Left ventricle myocardium inferior (tissue), 1 donor: ENCODE results near the gene RAB6A. TPM values are rescaled to one million over a fixed set of nuclear protein-coding genes. Genes with fewer than 3 reads are reported as not detected.
"Not testable (repeated sequence)": the region's sequence is repeated elsewhere in the genome, so short reads cannot be mapped to it uniquely, and the experiment has no call there.

Source experiments
- DNase-seq: peaks from one replicate; pipeline ENCODE4 v3.0.0-alpha.2; 2020
- H3K27ac ChIP-seq: fragments of 200-600 bp; replicated peaks from 2 replicates; pipeline ENCODE4 v1.8.0; 2021
- H3K27me3 ChIP-seq: fragments of 200-600 bp; 2 replicates; pipeline ENCODE4 v1.8.0; 2021; ENCODE audit warnings: low read depth
- H3K36me3 ChIP-seq: fragments of 200-600 bp; 2 replicates; pipeline ENCODE4 v1.8.0; 2021
- H3K4me1 ChIP-seq: fragments of 200-600 bp; 2 replicates; pipeline ENCODE4 v1.8.0; 2021
- H3K4me3 ChIP-seq: fragments of 200-600 bp; 2 replicates; pipeline ENCODE4 v1.8.0; 2021; ENCODE audit warnings: mild to moderate bottlenecking, moderate library complexity
- H3K9me3 ChIP-seq: fragments of 200-600 bp; replicated peaks from 2 replicates; pipeline ENCODE4 v1.8.0; 2021
- CTCF ChIP-seq: fragments of 200-600 bp; IDR thresholded peaks from 2 replicates; pipeline ENCODE4 v1.8.0; 2021; ENCODE audit warnings: antibody characterized with exemption, mild to moderate bottlenecking, borderline replicate concordance
- intact Hi-C: fragments of 100-400 bp; cut with micrococcal nuclease; formaldehyde crosslinking; loops from one replicate; pipeline ENCODE4 v1.11.0; 2022
- total RNA-seq: library from RNA; stranded (reverse); fragmentation: NEBNext Ultra II Directional; extraction: Animal tissue kit (Norgen Biotek cat#: 25700); gene quantifications from one replicate; pipeline ENCODE4 v1.2.1, GENCODE V29; 2021
- donor health status: DM: no; HTN: yes; CAD: no; lungs with severe emphysema.

The RAB6A gene
- total RNA-seq, 1 donor from 2014 or later, result 98.3 TPM

- H3K27ac ChIP-seq, result no peak overlapping the region
- no peak overlapping the region for H3K4me3 ChIP-seq
- TF ChIP-seq CTCF, result no peak
- H3K36me3 ChIP-seq, result no peaks in the 10 kb centered on the region
- peaks cover 29% of the 10 kb centered on the region for H3K4me1 ChIP-seq
- H3K27me3 ChIP-seq, result no peaks in the 10 kb centered on the region
- intact Hi-C loops, result no loop called here
- DNase-seq, result no peak
- no peaks in the 10 kb centered on the region for H3K9me3 ChIP-seq
Measured at GRCh38 chr11:73783483-73784020, 22.7 kb upstream of the RAB6A start.

- intact Hi-C loops, result no loop called here
- TF ChIP-seq CTCF, result no peak
- no peak for DNase-seq
Measured at GRCh38 chr11:73781303-73781702, 20.4 kb upstream of the RAB6A start.

DNA sequence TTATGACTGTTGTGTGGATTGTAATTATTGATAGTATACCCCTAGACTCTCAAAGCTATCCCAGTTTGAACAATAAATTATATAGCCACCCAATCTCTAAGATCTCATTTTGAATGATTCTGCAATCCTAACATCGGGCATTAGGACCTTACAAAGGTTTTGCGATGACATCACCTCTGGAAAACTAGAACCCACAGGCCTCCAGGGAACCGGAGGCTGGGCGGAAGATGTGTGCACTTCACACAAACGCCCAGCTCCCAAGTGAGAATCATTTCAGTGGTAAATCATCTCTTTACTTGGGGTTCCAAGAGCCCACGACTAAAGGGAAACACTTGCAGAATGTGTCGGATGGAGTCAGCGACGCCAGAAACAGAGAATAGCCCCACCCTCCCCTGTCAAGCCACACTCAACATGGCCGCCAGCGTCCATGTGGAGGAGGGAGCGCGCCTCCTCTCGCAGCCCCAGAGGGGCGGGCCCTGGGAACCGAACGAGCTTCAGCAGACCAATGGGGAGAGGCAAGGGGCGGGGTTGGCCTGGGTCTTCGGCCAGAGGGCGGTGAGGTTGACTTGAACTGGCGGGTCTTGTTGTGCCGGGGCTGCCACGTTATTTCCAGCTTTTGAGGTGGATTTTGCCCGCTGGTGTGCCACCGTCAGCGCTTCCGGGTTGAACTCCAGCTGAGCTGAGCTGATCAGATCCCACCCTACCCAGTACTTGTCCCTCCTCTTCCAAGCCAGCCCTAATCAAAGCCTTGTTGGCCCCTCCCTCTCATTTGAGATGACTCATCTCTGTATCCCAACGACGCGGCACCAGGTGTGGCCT, 18.4 kb upstream of the RAB6A start:
- Histone ChIP-seq H3K27me3 (no peaks in the 10 kb centered on the region), H3K4me3 (peak overlapping the region; percentile 68), H3K36me3 (no peaks in the 10 kb centered on the region), H3K27ac (peak overlapping the region; percentile 96), H3K9me3 (no peaks in the 10 kb centered on the region), H3K4me1 (peaks cover 13% of the 10 kb centered on the region)
- DNase-seq, result peak; percentile 99
- intact Hi-C loops, result no loop called here
- no peak for TF ChIP-seq CTCF

More at GRCh38 chr11:73781303-73781702, 20.4 kb upstream of the RAB6A start:
- no peak overlapping the region for H3K4me3 ChIP-seq
- H3K36me3 ChIP-seq, result no peaks in the 10 kb centered on the region
- peaks cover 13% of the 10 kb centered on the region for H3K4me1 ChIP-seq
- no peaks in the 10 kb centered on the region for H3K27me3 ChIP-seq
- H3K27ac ChIP-seq, result no peak overlapping the region
- no peaks in the 10 kb centered on the region for H3K9me3 ChIP-seq

- H3K4me3 ChIP-seq, intact Hi-C loops, DNase-seq, H3K4me1 ChIP-seq, H3K9me3 ChIP-seq, H3K27ac ChIP-seq, H3K36me3 ChIP-seq, H3K27me3 ChIP-seq: not testable (repeated sequence)
Measured at GRCh38 chr11:73770811-73771210, 9.9 kb upstream of the RAB6A start.

DNA sequence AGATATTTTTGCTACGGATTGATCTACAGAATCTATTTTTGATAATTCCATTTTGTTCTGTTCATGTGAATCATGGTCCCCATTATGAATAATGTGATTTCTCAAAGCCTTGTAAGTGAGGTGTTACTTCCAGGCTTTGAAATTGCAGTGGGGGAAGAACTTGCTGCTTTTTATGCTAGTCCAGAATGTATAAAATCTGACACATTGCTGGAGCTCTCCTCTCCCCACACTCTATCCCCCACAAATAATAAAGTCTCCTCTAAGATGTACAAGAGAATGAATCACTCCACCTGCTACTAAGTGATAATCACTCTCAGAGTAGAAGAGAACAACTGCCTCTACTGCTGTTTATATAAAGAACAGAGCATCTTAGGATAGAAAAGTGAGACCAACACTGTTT, 5.9 kb upstream of the RAB6A start:
- Histone ChIP-seq H3K9me3 (no peaks in the 10 kb centered on the region), H3K36me3 (no peaks in the 10 kb centered on the region), H3K4me3 (no peak overlapping the region), H3K27me3 (peaks cover 9% of the 10 kb centered on the region), H3K27ac (no peak overlapping the region), H3K4me1 (no peaks in the 10 kb centered on the region)
- no peak for DNase-seq
- intact Hi-C loops, result no loop called here
- TF ChIP-seq CTCF, result no peak

- no peaks in the 10 kb centered on the region for H3K9me3 ChIP-seq
- no peaks in the 10 kb centered on the region for H3K36me3 ChIP-seq
- no peak overlapping the region for H3K27ac ChIP-seq
- DNase-seq, result no peak
- peaks cover 31% of the 10 kb centered on the region for H3K4me1 ChIP-seq
- intact Hi-C loops, result no loop called here
- no peak overlapping the region for H3K4me3 ChIP-seq
- no peak for TF ChIP-seq CTCF
- H3K27me3 ChIP-seq, result peaks cover 4% of the 10 kb centered on the region
Measured at GRCh38 chr11:73762732-73763131, 1.9 kb upstream of the RAB6A start.
